ENCODE results near the gene GAS1.

DNA sequence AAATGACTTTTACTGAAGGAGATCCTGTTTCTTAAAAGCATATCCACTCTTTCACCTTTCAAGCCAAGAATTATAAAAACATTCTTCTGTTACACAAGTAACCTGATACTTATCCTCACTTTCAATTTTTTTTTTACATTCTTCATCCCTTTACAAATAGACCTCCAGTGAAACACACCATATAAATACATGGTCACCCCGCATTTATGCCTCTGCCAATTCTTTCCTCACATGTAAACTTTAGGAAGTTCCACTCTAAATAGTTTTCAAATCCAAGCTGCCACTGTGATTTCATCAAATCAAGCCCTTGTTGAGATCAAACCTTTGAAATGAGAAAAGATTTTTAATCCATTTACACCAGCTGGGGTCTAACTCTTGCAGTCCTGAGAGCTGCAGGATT lies 40.0 kb downstream of the GAS1 start:
- TF ChIP-seq CTCF (IDR thresholded peaks at IDR 0.05 in 4 of 5, conservative IDR thresholded peaks at IDR 0.05 in 1 of 5) (no peak), POLR2A (IDR thresholded peaks at IDR 0.05) (no peak)

Data from gastrocnemius medialis (tissue), 4 donors.